HepG2 (cell line): ENCODE results near the gene NAA15. TPM values are rescaled to one million over a fixed set of nuclear protein-coding genes. Genes with fewer than 3 reads are reported as not detected.

Experiments used
- polyA plus RNA-seq, 8 experiments: library from polyadenylated mRNA; depleted of rRNA in 3 of 8; stranded (reverse) in 7 of 8; unstranded in 1 of 8; fragments of >200 nt; fragmentation: Illumina TruSeq in 4 of 8; extraction: Trizol in 4 of 8; gene quantifications; 2 replicates each; pipeline versions ENCODE4 v1.2.1 to v1.2.3, GENCODE V29; 2011 to 2016; ENCODE audit warnings: low read depth in 4 of 8, missing spikeins in 1 of 8, mixed read lengths in 1 of 8; ENCODE audit not compliant: insufficient read depth in 1 of 8
- small RNA-seq, 3 experiments: library from RNA; depleted of rRNA; stranded (forward); fragments of <200 nt; gene quantifications; one replicate each; pipeline ENCODE3, GENCODE V24; 2012; ENCODE audit warnings: low read depth in 2 of 3, low replicate concordance in 1 of 3; ENCODE audit not compliant: insufficient read length in 3 of 3, insufficient read depth in 2 of 3
- total RNA-seq, 5 experiments: library from RNA; depleted of rRNA; stranded (reverse); fragments of >200 nt; fragmentation: Illumina TruSeq; extraction: Trizol; gene quantifications; 2 replicates each; pipeline ENCODE4 v1.2.3, GENCODE V29; 2016; ENCODE audit warnings: low read depth in 1 of 5

The NAA15 gene
- total and polyA plus RNA-seq, 2 of the 13 experiments (the other 11 are each of a cell fraction or from before 2014, with no cell fraction given), result 6.2 to 50.2 TPM

Small RNA genes within 50 kb of the gene (small RNA-seq; reads per million reads assigned to genes)
- gene RF01225 (0 reads per million in 3 experiments), gene RNU6-1074P (0 reads per million in 3 experiments), gene RNU6-1214P (0 to 0.10 (median 0) reads per million in 3 experiments)

Other genes starting within 250 kb of the NAA15 start
- 35.4 and 44.5 TPM in 2 replicates for gene ELF2, start 124.3 kb upstream of the NAA15 start, total RNA-seq (2016; rRNA removed; fragmentation: Illumina TruSeq; extraction: Trizol)
- 24.2 and 28.6 TPM in 2 replicates for gene ELF2, start 124.3 kb upstream of the NAA15 start, polyA plus RNA-seq (2011; rRNA removed)
- gene MGARP, start 21.3 kb upstream of the NAA15 start, total RNA-seq (2016; rRNA removed; fragmentation: Illumina TruSeq; extraction: Trizol), result 0.11 TPM in 1 of 2 replicates, not detected in the other
- 0.13 TPM in 2 replicates for gene MGARP, start 21.3 kb upstream of the NAA15 start, polyA plus RNA-seq (2011; rRNA removed)
- gene NDUFC1, start 972 bp downstream of the NAA15 start, total RNA-seq (2016; rRNA removed; fragmentation: Illumina TruSeq; extraction: Trizol), result 96.4 and 124 TPM in 2 replicates
- gene NDUFC1, start 972 bp downstream of the NAA15 start, polyA plus RNA-seq (2011; rRNA removed), result 38.4 and 43.4 TPM in 2 replicates
- gene RAB33B, start 152.6 kb downstream of the NAA15 start, total RNA-seq (2016; rRNA removed; fragmentation: Illumina TruSeq; extraction: Trizol), result 8.1 and 8.6 TPM in 2 replicates
- gene RAB33B, start 152.6 kb downstream of the NAA15 start, polyA plus RNA-seq (2011; rRNA removed), result 6.3 and 7.6 TPM in 2 replicates